H1 (cell line): ENCODE results near the gene USP3. TPM values are rescaled to one million over a fixed set of nuclear protein-coding genes. Genes with fewer than 3 reads are reported as not detected.

Experiments
- EGR1 ChIP-seq: IDR thresholded peaks from 2 replicates; pipeline ENCODE4 v1.6.1; 2011; ENCODE audit warnings: low read depth, low read length, borderline replicate concordance
- SIX5 ChIP-seq: IDR thresholded peaks from 2 replicates; pipeline ENCODE4 v1.6.1; 2011; ENCODE audit warnings: mild to moderate bottlenecking, low read depth, low read length
- polyA plus RNA-seq, 7 experiments: library from polyadenylated mRNA; depleted of rRNA in 3 of 7; stranded (reverse) in 5 of 7; unstranded in 2 of 7; fragments of >200 nt in 5 of 7; fragments of 200-250 nt in 2 of 7; gene quantifications; 1 replicate in 5 of 7; 2 replicates in 1 of 7; 4 replicates in 1 of 7; pipeline versions ENCODE4 v1.2.1 to v1.2.3, GENCODE V29; 2011 to 2013; ENCODE audit warnings: missing spikeins in 2 of 7, mixed read lengths in 2 of 7
- total RNA-seq: library from RNA; stranded (reverse); fragmentation: NEBNext Ultra II Directional; extraction: Animal tissue kit (Norgen Biotek cat#: 25700); gene quantifications from 2 replicates; pipeline ENCODE4 v1.2.1, GENCODE V29; 2021

The USP3 gene
- total and polyA plus RNA-seq, 2 of the 8 experiments (the other 6 are each of a cell fraction or from before 2014, with no cell fraction given), result 15.5 to 16.2 TPM

DNA sequence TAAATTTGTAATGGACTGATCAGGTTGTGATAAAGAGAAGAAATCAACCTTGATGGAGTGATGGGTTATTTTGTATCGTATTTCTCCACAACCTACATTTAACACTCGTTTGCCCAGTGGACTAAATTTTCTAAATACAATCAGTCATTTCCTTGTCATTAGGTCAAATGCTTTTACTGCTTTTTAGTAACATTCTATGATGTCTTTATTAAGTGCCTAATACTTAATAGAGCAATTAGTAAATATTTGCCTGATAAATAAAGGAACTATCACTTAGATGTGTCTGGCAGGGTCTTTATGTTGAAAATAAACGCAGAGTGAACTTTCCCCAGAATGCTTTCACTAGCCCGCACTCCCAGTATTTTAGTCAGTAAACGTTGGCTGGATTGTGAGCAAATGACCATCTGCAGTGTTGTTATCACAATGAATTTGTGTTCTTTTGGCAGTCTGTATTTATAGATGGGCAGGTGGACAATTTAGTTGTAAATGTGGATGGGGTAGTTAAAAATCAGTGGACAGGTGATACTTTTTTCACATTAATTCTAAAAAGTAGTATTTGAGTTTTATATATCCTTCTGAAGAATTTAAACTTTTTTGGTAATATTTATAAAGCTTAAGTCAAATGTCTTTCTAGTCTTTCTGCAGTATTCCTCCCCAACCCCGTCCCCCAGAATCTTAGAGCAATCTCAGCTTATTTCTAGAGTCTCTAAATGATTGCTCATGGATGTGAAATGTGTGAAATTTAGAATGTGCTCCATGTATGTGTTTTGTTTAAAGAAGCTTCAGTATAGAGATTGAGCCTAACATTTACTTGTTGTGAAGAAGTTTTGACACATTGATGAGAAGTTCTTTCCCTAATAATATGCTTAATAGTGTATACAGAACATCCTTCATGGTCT is 4.9 kb downstream of the USP3 start (continued):
- TF ChIP-seq SIX5, result no peak
- no peak for TF ChIP-seq EGR1
